GM19438 (cell line): ENCODE results near the gene ATG7.

ENCODE experiments used
- ATAC-seq: cut with Tn5 transposase; IDR thresholded peaks from one replicate; pipeline ENCODE4 v1.9.1; 2021; ENCODE audit warnings: low read depth; ENCODE audit not compliant: unreplicated experiment

Gene ATG7

DNA sequence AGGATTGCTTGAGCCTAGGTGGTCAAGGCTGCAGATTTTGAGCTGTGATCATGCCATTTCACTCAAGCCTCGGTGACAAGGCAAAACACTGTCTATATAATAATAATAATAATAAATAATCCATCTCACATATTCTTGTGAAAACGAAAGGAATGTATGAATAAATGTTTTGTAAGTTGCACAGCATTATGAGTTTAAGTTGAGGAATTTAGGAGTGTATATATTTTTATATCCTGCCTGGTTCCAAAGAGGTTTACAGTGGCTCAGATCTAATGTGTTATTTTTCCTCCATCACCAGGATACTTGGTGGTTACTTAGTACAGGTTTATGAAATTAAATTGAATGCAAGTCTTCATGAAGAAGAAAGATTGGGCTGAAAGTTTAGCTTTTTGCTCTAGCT lies 77.2 kb downstream of the ATG7 start:
- no peak for ATAC-seq

DNA sequence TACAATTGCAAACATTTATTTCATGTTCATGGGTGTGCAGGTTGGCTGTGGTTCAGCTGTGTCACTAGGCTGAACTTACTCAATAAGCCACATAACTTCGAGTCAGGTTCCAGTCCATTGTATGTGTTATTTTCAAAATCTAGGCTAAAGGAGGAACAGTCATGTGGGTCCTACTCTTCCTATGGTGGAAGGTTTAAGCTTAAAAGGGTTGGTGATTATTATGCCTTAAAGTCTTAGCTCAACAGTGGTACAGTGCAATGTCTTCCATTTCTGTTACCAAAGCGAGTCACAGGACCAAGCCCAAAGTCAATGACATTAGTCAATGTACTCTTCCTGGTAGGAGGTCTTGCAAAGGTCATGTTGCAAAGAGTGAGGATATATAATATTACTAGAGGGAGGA lies 78.2 kb downstream of the ATG7 start:
- ATAC-seq: no peak

DNA sequence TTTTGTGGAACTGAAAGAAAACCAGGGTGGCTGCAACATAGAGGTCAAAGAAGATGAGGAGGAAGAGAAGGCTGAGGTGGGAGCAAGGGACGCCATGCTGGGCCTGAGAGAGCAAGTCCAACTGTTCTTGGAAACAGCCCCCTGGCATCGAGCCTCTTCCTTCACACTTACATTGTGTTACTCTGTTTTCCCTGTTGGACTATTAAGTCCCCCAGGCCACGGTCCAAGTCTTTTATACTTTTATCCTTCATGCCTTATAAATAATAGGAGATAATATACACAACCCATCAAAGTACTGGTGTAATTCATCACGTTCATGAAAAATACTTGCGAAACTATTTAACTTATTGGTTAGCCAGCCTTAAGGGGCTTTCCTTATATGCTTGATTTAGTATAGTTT lies 79.3 kb downstream of the ATG7 start:
- ATAC-seq: no peak

DNA sequence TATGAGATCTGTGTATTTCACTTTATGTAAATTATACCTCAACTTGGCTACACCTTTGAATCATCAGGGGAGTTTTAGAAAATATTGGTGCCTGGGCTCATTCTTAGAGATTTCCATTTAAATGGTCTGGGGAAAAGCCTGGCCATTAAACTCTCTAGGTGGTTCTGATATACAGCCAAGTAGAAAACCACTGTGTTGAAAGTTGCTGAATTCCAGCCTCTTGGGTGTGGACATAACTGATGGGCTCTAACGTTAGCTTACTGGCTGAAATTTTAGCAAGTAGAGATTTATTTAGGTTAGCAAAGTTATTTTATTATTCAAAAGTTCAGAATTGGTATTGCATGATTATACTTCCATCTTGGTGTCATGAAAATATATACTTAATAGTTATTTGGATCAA lies 84.1 kb downstream of the ATG7 start:
- no peak for ATAC-seq

DNA sequence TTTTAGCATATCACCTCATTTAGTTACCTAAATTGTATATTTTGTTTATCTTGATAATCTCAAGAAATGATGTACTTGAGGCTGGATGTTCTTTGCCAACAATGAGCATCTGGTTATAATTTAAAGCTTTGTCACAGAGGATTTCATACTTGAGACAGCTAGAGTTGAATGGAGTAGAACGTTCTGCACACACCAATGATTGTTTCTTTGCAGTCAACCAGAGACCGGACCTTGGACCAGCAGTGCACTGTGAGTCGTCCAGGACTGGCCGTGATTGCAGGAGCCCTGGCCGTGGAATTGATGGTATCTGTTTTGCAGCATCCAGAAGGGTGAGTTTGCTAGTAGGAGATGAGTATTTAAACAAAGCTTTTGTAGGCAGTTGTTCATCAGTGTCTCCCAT lies 90.4 kb downstream of the ATG7 start:
- no peak for ATAC-seq

DNA sequence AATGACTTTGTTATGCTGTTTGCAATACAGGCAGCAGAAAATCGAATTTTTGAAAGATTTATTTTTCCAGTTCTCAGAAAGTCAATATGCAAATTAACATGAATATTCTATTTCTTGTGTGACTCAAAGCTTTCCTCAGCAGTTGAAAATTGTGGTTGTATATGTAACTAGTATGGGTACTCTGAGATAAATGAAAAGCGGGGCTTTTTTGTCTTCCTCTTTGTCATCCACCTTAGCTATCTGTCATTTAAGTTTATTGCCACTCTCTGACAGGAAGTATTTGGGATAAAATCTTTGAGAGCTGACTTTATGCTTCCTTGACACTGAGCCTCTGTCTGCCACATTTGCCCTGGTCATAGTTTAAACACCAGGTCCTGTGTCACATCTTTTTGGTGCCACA lies 91.5 kb downstream of the ATG7 start:
- no peak for ATAC-seq

DNA sequence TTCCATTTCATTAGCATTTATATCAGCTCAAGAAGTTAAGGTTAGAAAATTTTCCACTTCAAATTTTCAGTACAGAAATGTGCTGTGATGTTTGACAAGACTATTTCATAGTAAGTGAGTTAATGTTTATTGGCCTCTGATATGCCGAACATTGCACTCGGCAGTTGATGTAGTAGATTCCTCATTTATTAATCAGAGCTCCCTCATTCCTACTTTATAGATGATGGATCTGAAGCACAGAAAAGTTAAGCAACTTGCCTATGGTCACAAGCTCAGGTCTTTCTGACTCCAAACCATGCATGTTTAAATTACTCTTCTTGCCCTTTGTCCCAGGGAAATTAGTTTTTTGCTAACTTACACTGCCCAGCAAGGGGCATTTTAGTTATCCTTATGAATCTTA lies 92.0 kb downstream of the ATG7 start:
- no peak for ATAC-seq

DNA sequence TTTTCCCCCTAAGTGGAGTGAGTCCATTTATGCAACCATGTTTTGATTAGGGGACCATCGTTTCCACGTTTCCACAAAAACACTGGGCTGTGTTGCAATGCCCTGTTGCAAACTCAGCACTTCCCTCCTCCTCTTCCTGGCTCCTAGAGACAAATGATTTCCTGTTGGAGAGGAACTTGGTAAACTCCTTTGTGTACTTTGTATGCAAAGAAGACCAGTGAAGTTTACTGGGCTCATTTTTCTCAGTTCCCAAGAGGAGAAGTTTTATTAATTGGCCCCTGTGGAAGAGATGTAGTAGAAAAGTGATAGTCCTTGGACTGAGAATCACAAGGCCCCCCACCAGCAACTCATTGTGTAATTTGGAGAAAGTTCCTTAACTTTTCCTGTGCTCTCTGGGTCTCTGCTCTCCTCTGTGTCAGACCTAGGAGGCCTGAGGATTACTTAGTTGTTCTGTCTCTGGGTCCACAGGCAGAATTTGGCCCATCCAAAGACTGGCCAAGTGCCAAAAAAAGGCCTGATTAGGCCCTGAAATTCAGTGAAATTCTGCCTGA lies 95.0 kb downstream of the ATG7 start:
- no peak for ATAC-seq

DNA sequence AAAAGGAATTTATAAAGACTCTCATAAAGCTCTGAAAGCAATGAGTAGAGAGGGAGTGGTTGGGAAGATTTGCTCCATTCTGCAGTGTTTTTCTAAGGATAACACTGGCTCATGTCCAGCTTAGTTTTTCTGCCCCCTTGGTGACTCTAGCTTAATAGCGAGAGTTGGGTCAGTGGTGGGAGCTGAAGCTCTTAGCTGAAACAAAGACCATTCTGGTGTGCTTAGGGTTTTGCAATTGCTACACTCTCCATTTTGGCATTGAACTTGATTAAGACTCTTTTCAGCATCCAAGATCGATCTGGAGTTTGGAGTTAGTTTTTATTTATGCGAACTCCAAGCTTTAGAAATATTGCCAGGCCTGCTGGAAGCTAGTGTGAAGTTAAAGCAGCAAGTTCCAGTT lies 98.0 kb downstream of the ATG7 start:
- ATAC-seq: no peak

DNA sequence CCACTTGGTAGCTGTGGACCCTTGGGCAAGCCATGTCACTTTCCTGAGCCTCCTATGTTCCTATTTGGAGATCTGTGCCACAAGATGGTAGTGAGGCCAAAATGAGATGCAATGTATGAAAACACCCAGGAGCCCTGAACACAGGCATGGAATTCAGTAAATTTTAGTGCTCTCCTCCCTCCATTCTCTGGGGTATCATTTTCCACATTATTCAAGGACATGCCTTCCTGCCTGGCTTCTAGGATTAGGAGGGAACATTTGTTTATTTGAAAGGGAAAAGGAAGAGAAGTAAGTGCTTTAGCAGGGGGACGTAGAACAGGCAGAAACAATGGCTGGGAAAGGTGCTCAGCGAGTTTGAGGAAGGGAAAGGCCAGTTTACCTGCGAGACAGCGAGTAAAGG lies 98.8 kb downstream of the ATG7 start:
- ATAC-seq: no peak

DNA sequence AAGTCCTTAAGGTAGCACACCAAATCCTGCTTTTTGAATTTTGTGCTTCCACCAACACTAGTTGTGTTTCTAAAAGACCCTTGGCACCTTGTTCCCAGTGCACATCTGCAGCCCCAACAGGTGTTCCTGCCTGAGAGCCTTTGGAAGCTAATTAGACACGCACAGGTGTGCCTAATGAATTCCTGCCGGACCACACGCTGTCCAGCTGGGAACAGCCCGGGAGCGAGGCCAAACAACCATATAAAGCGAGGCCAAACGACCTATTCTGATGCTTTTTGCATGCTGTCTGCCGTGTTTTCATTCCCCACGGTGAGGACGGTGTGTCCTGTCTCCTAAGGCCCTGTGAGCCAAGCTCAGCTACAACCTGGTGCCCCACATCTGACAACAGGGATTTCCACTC lies 99.5 kb downstream of the ATG7 start:
- no peak for ATAC-seq

DNA sequence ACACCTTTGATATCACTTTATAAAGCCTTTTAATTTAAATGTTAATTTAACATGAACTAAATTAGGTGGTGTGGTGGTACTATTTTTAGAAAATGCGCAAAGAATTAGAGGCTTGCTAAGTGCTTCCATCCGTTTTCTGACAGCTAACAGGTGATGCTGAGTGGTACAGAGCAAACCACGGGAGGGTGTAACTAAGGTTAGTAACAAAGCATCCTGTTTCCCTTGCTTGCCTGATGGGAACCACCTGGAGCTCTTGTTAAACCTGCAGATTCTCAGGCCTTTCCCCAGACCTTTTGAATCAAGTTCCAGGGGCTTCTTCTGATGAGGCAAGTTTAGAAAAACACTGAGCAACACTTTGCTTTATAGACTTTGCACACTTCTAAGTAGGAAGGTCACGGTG lies 101.0 kb downstream of the ATG7 start:
- no peak for ATAC-seq

DNA sequence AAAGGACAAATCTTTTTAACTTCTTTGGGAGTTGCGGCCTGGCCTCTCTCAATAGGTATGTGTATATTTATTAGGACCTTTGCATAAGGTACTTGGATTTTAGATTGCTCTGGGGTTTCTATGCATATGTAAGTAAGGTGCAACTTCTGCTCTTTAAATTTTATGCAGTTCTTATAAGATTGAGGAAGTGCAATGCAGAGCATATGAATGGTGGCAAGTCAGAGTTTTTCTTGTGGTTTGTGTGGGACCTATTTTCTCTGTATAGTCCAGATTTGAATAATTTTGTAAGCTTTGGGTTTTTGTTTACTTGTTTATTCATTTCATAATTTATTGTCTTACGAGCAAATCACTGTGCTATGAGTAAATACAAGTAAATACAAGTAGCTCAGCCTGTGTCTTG lies 101.5 kb downstream of the ATG7 start:
- ATAC-seq: no peak

DNA sequence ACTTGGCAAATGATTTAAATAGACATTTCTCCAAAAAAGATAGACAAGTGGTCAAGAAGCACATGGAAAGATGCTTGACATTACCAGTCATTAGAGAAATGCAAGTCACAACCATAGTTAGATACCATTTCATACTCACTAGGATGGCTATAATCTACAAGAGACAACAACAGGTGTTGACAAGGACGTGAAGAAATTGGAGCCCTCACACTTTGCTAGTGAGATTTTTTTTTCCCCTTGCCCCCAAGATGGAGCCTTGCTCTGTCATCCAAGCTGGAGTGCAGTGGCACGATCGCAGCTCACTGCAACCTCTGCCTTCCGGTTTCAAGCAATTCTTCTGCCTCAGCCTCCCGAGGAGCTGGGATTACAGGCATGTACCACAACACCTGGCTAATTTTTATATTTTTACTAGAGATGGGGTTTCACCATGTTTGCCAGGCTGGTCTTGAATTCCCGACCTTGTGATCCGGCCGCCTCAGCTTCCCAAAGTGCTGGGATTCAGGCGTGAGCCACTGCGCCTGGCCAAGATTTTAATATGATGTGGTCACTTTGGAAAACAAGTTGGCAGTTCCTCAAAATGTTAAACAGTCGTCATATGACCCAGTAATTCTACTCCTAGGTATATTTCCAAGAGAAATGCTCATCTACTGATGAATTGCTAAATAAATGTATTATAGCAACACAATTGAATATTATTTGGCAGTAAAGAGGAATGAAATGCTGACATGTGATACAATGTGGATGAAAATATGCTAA lies 103.3 kb downstream of the ATG7 start:
- no peak for ATAC-seq

DNA sequence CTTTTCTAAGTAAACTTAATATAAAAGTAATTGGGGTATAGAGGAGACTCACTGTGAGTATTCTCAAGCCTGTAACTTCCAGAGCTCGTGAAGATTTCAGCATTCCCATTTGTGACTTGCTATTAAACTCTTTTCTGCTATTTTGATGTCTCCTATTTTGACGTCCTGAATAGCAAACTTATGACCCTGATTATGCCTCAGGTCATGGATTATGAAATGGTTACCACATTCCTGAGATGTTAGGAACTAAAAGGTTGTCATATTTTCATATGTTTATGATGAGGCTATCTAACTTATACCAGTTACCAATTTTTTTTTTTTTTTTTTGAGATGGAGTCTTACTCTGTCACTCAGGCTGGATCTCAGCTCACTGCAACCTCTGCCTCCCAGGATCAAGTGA lies 105.5 kb downstream of the ATG7 start:
- ATAC-seq: no peak

DNA sequence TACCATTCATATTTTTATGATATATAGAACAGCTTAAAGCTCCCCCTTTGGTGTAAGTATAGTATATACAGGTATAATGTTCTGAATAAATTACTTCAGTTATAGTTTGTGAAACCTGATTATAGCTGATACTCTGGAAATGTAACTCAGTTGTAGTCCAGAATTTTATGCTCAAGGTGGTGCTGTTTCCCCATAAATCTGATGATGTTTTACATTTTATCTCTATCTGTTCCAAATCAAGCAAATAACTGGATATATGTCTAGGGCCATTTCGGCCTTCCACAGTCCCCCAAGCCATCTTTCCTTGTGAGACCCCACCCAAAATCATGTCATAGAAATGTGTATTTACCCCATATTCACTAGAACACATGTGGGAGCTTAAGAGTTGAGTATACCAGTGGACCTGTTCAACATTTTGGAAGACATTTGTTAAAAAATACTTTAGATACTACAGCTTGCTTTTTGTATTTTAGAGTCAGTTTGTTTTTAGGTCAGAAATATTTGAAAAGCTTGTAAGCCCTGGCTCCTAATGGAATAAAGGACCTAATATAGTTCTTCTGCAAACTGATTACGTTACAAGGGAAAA lies 107.1 kb downstream of the ATG7 start:
- no peak for ATAC-seq

DNA sequence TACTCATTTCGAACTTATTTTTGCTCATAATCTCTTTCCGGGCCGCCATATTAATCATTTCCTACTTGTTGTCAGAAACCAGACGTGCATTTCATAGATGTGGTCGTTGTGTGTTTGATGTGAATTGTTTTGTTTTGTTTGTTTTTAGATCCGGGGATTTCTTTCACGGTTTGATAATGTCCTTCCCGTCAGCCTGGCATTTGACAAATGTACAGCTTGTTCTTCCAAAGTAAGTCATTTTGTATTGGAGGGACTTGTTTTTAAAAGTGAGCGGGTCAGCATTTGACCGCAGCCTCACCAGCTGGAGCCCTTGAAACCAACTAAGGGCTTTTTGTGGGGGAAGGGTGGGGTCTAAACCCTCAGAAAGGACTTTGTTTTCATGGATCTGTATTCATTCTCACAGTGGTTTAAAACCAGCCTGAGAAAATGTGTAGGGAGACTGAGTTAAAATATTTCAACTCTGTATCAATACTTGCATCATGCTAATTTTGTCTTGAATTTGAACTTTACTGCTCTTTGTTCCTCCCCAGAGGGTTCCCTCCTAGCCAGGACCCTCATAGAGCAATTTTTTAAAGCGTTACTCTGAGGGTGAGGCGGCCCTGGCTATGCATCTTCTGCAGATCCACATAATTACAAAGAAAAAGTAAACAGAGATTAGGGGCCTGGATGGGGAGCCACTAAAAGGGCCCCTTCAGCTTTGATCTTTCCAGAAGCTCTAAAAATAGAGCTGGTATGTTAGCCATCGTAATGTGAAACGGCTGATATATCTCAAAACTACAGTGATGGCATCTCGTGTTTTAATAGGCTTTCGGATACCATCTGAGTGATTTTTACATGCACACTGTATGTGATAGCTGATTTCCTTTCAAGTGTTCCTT lies 107.9 kb downstream of the ATG7 start:
- no peak for ATAC-seq

DNA sequence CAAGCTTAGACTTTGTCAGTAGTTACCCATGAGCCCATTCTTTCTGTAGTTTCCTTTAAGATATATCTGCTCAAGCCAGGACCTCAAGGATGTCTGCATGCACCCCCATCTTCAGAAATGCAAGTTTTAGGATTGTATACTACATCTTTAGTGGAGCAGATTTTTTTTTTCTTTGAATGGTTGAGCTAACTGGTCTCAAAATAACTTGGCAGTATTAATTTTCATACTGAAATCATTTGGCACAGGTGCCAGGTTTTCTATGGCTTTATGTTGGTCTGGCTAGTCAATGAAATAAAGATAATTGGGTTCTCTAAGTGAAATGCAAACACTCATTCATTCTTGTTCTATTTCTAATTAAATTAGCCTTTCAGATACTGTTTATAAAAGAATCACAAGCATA lies 108.9 kb downstream of the ATG7 start:
- ATAC-seq: no peak

DNA sequence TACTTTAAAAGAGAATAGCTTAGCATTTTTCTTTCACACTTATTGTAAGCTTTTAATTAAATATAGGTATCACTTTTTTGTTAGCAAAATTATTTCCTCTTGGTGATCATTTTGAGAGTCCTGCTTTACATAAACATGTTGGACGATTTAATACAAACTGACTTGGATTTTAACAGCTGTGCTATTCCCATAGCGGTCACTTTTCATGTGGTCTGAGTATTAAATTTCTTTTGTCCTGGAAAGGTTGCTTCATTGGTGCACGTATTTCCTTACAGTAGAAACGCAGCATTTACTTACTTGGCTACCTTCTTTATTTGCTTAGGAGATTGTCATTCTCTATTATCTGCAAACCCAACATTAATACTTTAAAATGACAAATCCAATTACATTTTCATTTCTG lies 109.4 kb downstream of the ATG7 start:
- no peak for ATAC-seq

DNA sequence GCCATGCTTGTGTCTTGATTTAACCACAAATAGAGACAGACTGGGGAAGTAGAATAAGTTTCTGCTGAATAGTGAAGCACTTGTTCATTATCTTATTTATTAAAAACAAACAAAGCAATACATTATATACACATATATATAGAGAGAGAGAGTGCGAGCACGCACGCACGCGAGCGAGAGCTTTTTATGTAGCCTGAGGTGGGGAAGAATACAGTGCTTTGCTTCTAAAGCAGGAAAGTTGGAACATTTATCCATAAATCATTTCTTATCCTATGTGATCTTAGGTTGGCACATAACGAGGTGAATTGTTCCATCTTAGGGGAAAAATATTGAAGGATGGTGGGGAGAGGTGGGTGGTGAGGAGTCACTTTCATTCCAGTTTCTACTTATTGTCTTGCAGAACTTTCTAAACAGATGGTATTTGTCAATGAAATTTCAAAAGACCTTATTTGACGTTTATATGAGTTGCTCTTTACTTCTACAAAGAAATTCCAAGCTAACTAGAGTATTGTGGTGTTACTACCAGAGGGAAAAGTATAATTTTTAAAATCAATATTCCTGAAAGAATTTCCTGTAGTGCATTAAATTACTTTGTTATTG lies 110.0 kb downstream of the ATG7 start:
- ATAC-seq: no peak

DNA sequence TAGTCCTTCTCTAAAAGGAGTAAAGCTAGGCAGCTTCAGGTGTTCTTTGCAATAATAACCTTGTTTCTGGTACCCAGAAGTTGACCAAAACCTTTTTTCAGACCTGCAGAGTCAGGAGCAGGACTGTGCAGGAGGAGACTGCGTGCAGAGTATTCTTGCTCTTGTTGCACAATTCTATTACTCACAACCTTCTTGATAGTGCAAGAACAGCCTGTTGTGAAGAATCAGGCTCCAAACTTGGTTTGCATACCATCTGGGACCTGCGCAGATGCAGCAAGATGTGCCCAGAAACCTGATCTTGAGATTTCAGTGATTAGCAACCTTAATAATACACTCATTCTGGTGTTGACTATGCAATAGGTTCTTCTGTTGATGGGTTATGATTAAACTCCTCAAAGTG lies 111.9 kb downstream of the ATG7 start:
- ATAC-seq: no peak
